ENCODE data around the gene ZFP57. TPM values are rescaled to one million over a fixed set of nuclear protein-coding genes. Genes with fewer than 3 reads are reported as not detected.

ZFP57 gene
- total RNA-seq, 2 experiments from 2014 or later: not detected

DNA sequence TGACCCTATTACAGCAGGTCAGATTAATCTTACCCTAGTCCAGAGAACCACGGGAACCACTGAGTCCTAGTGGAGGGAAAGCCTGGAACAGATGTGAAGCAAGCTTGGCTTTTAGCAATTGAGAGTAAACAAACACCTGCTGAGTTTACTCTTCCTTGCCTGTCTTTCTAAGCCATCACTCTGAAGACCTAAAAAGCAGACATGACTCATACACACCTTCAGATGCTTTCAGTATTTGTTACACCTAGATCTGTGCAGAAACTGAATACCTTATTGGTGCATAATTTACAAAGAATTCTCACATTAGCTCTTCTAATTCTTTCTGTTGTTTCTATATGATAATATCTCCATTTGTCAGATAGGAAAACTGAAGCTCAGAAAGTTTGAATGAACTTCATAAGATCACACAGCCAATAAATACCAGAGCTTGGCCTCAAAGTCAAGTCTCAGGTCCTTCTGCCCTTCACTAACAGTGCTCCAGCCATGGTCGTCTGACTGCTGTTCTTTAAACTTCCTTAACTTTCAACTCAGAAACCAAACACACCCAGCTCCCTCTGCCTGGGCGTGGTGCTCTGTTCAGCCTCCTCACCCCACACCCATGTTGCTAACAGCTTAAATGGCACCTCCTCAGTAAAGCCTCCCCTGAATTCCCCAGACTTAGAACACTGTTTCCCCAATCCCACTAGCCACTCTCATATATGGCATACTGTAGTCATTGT lies 39.4 kb downstream of the ZFP57 start:
- Mint-ChIP-seq H3K36me3 (ENCODE audit: low read depth) (no peaks in the 10 kb centered on the region), H3K4me1 (peaks cover 28% of the 10 kb centered on the region), H3K27ac (peak overlapping the region; percentile 94), H3K4me3 (peak overlapping the region; percentile 43), H3K27me3 (peaks cover 4% of the 10 kb centered on the region), H3K9me3 (no peaks in the 10 kb centered on the region)
- CTCF ChIA-PET: interaction anchor here (1.1 to 3.5 kb wide), 3 partner anchors 9 to 180 kb away, joined by 3 to 35 read pairs (median 4); no protein-coding TSS in a partner anchor
- POLR2A ChIA-PET: interaction anchor here (0.6 to 0.8 kb wide), 2 partner anchors 9 to 219 kb away, joined by 3 to 7 read pairs; no protein-coding TSS in a partner anchor
- DNase-seq: peak; percentile 66

DNA sequence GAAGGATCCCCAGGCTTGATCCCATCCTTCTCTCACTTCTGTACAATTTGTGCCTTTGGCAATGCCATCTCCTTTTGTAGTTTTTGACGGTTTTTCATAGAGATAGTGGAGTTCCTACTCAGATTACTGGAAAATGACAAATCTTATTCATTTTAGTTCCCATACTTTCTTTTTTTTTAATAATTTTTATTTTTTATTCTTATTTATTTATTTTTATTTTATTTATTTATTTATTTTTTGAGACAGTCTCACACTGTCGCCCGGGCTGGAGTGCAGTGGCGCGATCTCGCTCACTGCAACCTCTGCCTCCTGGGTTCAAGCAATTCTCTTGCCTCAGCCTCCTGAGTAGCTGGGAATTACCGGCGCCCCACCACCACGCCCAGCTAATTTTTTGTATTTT lies 43.7 kb downstream of the ZFP57 start:
- peaks cover 36% of the 10 kb centered on the region for H3K4me1 Mint-ChIP-seq
- ChIA-PET CTCF (no interaction called here), POLR2A (no interaction called here)
- no peak for DNase-seq
- no peaks in the 10 kb centered on the region for H3K9me3 Mint-ChIP-seq
- no peak overlapping the region for H3K27ac Mint-ChIP-seq
- no peak overlapping the region for H3K4me3 Mint-ChIP-seq
- H3K36me3 Mint-ChIP-seq (ENCODE audit: low read depth): no peaks in the 10 kb centered on the region
- peaks cover 10% of the 10 kb centered on the region for H3K27me3 Mint-ChIP-seq

DNA sequence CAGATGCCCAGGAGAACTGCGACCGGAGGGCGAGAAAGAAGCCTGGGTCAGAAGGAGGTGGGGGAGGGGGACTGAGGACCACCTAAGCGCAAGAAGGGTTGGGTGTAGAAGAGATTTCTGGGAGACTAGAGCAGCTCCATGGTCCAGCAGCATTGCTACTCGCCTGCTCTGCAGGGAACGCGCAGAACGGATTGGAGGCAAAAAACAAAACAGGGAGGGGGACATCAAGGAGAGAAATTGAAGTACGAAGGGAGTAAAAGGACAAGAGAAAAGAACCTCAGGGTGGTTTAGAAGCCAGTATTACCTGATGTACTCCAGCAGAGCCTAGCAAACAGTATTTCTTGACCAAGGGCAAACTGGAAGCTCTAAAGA lies 47.4 kb downstream of the ZFP57 start:
- Mint-ChIP-seq H3K4me3 (peak overlapping the region; percentile 65), H3K27me3 (peaks cover 17% of the 10 kb centered on the region), H3K27ac (peak overlapping the region; percentile 84), H3K9me3 (no peaks in the 10 kb centered on the region), H3K4me1 (peaks cover 48% of the 10 kb centered on the region), H3K36me3 (ENCODE audit: low read depth) (peaks cover 14% of the 10 kb centered on the region)
- DNase-seq: no peak
- ChIA-PET POLR2A (no interaction called here), CTCF (interaction anchor here (1.0 to 2.0 kb wide), 3 partner anchors 9 to 16 kb away, joined by 3 to 20 read pairs (median 9); no protein-coding TSS in a partner anchor)

DNA sequence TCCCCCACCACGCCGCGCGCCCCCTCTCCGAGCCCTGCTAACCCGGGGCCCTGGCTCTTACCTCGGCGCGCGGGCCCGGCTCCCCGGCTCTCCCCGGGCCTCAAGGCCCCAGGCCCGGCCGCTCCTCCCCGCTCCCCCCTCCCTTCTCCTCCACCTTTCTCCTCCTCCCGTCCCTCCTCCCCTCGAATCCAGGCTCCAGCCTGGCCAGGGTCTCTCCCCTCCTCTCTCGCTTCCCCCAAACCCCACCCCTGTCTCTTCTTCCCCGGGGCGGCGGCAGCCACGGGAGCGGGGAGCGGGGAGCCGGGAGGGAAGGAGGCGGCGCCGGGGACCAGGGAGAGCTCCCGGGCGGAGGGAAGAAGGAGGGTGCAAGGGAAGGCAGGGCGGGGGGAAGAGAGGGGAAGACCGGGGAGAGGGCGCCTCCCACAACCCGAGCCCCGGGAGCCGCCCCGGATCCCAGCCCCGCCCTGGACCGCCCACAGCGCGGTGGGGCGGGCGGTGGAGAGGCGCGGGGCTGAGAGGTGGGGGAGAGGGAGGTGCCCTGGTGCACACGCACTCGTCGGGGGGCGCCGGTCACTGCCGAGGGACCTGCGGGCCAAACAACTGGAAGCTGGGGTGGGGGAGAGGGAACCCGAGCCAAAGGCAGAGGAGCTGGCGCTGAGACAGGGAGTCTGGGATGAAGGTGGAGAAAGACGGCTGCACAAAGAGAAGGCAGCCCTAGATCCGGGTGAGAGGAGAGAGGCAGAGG lies 48.0 kb downstream of the ZFP57 start, which contains the start of gene GABBR1:
Gene GABBR1, minus strand, starts transcription at position 395 of the 745 bp plus-strand sequence. CDS start 798 bp downstream, outside the sequence.
- ChIA-PET POLR2A (no interaction called here), CTCF (interaction anchor here (1.0 to 2.0 kb wide), 3 partner anchors 9 to 17 kb away, joined by 3 to 20 read pairs (median 9); no protein-coding TSS in a partner anchor)
- no peaks in the 10 kb centered on the region for H3K9me3 Mint-ChIP-seq
- peak; percentile 82 for DNase-seq
- H3K4me1 Mint-ChIP-seq: peaks cover 51% of the 10 kb centered on the region
- H3K27me3 Mint-ChIP-seq: peaks cover 20% of the 10 kb centered on the region
- peak within 1 kb of the TSS; percentile 84 for H3K27ac Mint-ChIP-seq
- peak within 1 kb of the TSS; percentile 70 for H3K4me3 Mint-ChIP-seq
- peaks cover 14% of the 10 kb centered on the region for H3K36me3 Mint-ChIP-seq (ENCODE audit: low read depth)

DNA sequence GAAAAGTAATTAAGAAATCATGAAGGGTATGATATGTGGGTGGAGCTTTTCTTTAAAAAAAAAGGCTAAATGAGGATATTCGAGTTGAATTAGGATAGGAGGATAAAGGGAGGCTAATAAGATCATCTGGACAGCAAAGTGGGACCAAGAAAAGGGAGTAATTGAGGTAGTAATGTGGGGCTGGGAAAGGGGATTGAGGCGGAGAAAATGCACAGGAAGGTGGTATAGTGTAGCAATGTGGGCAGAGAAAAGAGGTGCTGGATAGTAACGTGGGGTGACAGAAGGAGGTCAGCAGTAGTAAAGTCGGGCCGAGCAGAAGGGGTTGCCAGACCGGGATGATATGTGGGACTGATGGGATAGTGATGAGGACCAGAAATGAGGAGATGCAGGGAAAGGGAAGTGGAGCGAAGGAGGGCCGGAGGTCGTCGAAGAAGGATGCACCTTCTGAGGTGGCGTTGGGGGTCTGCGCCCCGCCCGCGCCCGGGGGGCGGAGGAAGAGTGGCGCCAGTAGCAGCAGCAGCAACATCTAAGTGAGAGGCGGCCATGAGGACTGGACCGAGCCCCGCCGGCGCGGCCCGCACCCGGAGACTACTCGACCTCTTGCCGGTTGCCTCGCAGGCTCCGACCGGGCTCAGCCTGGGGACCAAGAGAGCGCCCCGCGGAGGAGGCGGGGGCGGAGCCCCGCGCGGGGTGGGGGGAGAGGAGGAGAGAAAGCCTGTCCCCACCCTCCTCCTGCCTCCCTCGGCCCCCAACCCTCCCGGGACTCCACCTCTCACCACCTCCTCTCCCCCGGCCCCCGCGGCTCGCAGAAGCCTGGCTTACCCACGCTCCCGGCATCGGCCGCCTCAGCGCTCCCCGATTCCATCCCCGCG lies 48.9 kb downstream of the ZFP57 start:
- H3K4me3 Mint-ChIP-seq: peak overlapping the region; percentile 70
- H3K36me3 Mint-ChIP-seq (ENCODE audit: low read depth): peaks cover 14% of the 10 kb centered on the region
- H3K4me1 Mint-ChIP-seq: peaks cover 49% of the 10 kb centered on the region
- H3K9me3 Mint-ChIP-seq: no peaks in the 10 kb centered on the region
- peak overlapping the region; percentile 37 for H3K27ac Mint-ChIP-seq
- ChIA-PET CTCF (interaction anchor here (2.0 to 3.1 kb wide), 2 partner anchors 18 kb away, joined by 11 to 20 read pairs; no protein-coding TSS in a partner anchor), POLR2A (no interaction called here)
- peak; percentile 70 for DNase-seq
- peaks cover 18% of the 10 kb centered on the region for H3K27me3 Mint-ChIP-seq

DNA sequence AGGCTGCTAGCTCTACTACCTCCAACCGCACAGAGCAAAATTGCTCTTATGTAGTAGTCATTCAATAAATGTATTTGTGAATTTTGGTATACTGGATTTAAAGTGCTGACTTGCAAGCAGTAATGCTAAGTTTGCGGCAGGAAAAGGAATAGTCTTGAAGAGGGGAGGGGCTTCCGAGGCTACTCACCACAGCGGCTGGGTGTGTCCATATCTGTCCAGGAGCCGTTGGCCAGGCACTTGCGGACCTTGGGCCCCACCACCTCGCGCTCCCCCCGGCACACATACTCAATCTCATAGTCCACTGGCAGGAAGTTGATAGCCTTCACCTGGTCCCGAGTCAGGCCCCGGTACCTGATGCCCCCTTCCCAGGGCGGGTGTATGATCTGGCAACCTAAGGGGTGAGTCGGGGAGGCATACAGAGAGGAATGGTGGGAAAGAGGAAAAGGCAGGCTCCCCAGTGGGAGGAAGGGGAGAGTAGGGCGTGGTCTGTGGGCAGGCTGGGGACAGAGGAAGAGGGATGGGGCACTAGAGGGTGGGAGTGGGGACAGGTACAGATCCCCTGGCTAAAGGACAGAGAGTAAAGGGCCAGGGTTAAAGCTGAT lies 49.6 kb downstream of the ZFP57 start:
- peaks cover 23% of the 10 kb centered on the region for H3K27me3 Mint-ChIP-seq
- peaks cover 14% of the 10 kb centered on the region for H3K36me3 Mint-ChIP-seq (ENCODE audit: low read depth)
- CTCF ChIA-PET: interaction anchor here (1.1 to 3.1 kb wide), 2 partner anchors 8 to 19 kb away, joined by 3 to 11 read pairs; no protein-coding TSS in a partner anchor
- peak overlapping the region; percentile 47 for H3K27ac Mint-ChIP-seq
- peak overlapping the region; percentile 70 for H3K4me3 Mint-ChIP-seq
- DNase-seq: no peak
- H3K9me3 Mint-ChIP-seq: no peaks in the 10 kb centered on the region
- H3K4me1 Mint-ChIP-seq: peaks cover 51% of the 10 kb centered on the region
- POLR2A ChIA-PET: no interaction called here

DNA sequence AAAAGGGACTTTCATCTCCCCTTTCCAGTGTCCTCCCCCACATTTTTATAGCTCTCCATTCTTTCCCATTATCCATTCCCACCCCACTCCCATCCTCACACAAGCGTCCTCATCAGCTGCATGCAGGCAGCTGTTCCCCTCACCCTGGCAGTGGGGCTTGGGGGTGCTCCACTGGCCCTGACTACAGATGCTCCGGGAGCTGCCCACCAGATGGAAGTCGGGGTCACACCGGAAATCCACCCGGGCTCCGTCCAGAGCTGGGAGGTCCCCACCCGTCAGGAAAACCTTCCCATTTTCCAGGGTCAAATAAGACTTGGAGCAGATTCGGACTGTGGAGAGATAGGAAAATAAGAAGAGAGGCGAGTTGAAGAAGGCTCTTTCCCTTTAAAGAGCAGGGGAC lies 50.6 kb downstream of the ZFP57 start:
- H3K27ac Mint-ChIP-seq: no peak overlapping the region
- no peak for DNase-seq
- CTCF ChIA-PET: interaction anchor here (0.9 to 3.1 kb wide), 6 partner anchors 8 to 24 kb away, joined by 3 to 11 read pairs (median 3); no protein-coding TSS in a partner anchor
- H3K36me3 Mint-ChIP-seq (ENCODE audit: low read depth): peaks cover 14% of the 10 kb centered on the region
- H3K4me1 Mint-ChIP-seq: peaks cover 51% of the 10 kb centered on the region
- POLR2A ChIA-PET: no interaction called here
- H3K27me3 Mint-ChIP-seq: peaks cover 22% of the 10 kb centered on the region
- H3K4me3 Mint-ChIP-seq: peak overlapping the region; percentile 70
- H3K9me3 Mint-ChIP-seq: no peaks in the 10 kb centered on the region

DNA sequence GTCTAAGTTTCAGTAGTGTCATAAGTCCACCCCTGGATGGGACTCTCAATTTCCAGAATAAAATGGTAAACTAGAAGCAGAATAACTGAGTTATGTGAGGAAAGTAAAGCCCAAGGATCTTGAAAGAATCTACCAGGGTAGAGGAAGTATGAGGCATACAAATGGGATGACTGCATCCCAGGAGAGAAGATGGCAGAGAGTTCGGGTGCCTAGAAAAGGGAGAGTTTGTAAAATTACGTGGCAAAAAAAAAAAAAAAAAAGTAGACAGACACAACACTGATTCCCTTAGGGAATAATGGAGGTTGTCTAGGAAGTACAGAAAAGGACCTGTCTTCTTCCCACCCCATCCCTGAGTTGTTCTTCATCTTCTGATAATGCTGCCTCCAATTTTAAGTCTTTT lies 51.4 kb downstream of the ZFP57 start:
- Mint-ChIP-seq H3K36me3 (ENCODE audit: low read depth) (peaks cover 14% of the 10 kb centered on the region), H3K27ac (no peak overlapping the region), H3K9me3 (no peaks in the 10 kb centered on the region), H3K4me3 (peak overlapping the region; percentile 87), H3K4me1 (peaks cover 50% of the 10 kb centered on the region), H3K27me3 (peaks cover 22% of the 10 kb centered on the region)
- ChIA-PET CTCF (interaction anchor here (0.6 to 3.1 kb wide), 4 partner anchors 18 to 1773 kb away, joined by 3 to 11 read pairs (median 4); no protein-coding TSS in a partner anchor), POLR2A (no interaction called here)
- no peak for DNase-seq

DNA sequence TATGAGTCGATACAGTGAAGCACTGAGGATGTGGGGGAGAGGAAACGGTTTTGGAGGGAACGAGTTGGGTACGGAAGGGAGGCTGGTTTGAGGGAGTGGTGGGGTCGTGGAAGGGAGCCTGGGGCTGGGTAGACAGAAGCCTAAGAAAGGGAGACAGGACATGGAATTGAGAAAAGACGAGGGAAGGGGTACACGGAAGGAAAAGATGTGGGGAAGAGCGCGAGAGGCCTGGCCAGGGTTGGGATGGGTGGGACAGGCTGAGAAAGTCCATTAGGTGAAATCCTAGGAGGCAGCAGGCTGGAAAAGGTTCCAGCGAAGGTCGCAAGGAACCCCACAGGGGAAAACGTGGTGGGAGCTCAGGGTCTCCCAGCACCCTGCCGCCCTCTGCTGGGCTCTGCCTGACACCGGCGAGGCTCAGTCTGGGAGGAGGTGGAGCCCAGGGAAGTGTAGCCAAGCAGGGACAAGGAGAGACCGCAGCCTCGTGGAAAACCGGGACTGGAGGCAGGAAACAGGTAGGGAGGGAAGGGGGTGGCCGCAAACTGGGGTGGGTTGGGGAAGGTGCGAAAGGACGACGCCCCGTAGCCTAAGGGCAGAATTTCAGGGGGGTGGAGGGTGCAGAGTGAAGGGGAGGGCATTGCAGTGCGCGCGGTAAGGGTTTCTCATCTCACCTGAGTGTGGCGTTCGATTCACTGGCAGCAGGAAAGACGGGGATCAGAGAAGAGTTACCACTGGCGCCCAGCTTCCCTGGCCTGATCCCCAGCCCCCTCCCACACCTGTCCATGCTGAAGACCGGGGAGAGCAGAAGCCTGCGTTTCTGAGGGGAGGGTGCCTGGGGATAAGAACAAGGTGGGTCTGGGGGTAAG lies 52.3 kb downstream of the ZFP57 start:
- peak overlapping the region; percentile 87 for H3K4me3 Mint-ChIP-seq
- peak; percentile 58 for DNase-seq
- ChIA-PET POLR2A (no interaction called here), CTCF (interaction anchor here (0.6 to 3.1 kb wide), 4 partner anchors 9 to 94 kb away, joined by 3 to 11 read pairs (median 4); no protein-coding TSS in a partner anchor)
- H3K9me3 Mint-ChIP-seq: no peaks in the 10 kb centered on the region
- peaks cover 16% of the 10 kb centered on the region for H3K36me3 Mint-ChIP-seq (ENCODE audit: low read depth)
- H3K4me1 Mint-ChIP-seq: peaks cover 41% of the 10 kb centered on the region
- peak overlapping the region; percentile 79 for H3K27ac Mint-ChIP-seq
- H3K27me3 Mint-ChIP-seq: peaks cover 21% of the 10 kb centered on the region

DNA sequence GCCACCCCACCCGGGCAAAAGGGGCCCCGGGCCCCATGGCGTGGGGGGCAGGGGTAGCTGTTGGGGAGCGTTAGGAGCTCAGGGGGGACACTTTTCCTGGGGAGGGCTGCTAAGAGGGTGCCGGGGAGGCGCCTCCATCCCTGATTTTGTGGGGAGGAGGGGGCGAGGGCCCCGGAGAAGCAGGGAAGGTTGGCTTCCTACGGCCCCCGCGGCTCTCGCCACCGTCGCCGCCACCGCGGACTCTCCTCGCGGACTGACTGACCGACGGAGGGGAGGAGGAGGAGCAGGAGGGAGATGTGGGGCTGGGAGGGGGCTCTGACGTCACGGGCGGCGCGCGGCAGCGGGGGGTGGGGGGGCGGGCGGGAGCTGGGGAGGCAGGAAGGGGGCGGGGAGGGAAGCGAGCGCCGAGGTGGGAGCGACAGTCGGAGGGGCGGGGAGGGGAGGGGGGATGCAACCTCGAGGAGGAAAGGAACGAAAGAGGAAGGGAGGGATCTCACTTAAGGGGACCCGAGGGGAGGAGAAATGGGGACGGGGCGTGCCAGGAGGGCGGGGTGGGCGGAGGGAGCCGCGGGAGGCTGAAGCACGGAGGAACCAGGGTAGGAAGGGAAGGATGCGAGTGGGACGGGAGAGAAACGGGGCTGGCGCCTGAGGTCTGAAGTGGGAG lies 53.1 kb downstream of the ZFP57 start:
- Mint-ChIP-seq H3K4me3 (peak overlapping the region; percentile 87), H3K36me3 (ENCODE audit: low read depth) (peaks cover 18% of the 10 kb centered on the region), H3K27ac (peak overlapping the region; percentile 79), H3K9me3 (no peaks in the 10 kb centered on the region), H3K4me1 (peaks cover 36% of the 10 kb centered on the region), H3K27me3 (peaks cover 17% of the 10 kb centered on the region)
- ChIA-PET CTCF (interaction anchor here (0.6 to 2.1 kb wide), 3 partner anchors 8 to 94 kb away, joined by 3 to 5 read pairs (median 3); no protein-coding TSS in a partner anchor), POLR2A (no interaction called here)
- peak; percentile 59 for DNase-seq
